ENCODE data around the gene FAM118B.

DNA sequence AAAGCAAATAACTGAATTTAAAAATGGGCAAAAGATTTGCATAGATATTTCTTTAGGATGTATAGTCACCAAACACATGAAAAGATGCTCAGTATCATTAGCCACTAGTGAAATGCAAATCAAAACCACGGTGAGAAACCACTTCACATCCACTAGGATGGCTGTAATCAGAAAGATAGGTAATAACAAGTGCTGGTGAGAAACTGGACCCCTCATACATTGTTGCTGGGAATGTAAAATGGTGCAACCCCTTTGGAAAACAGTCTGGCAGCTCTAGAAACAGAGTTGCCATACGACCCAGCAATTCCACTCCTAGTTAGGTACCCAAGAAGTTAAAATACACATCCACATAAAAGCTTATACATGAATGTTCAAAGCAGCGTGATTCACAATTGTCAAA, 16.5 kb upstream of the FAM118B start:
- TF ChIP-seq, protein P1, sequence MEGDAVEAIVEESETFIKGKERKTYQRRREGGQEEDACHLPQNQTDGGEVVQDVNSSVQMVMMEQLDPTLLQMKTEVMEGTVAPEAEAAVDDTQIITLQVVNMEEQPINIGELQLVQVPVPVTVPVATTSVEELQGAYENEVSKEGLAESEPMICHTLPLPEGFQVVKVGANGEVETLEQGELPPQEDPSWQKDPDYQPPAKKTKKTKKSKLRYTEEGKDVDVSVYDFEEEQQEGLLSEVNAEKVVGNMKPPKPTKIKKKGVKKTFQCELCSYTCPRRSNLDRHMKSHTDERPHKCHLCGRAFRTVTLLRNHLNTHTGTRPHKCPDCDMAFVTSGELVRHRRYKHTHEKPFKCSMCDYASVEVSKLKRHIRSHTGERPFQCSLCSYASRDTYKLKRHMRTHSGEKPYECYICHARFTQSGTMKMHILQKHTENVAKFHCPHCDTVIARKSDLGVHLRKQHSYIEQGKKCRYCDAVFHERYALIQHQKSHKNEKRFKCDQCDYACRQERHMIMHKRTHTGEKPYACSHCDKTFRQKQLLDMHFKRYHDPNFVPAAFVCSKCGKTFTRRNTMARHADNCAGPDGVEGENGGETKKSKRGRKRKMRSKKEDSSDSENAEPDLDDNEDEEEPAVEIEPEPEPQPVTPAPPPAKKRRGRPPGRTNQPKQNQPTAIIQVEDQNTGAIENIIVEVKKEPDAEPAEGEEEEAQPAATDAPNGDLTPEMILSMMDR (IDR thresholded peaks at IDR 0.05), result no peak
- TF ChIP-seq POLR2AphosphoS5 (IDR thresholded peaks at IDR 0.05; ENCODE audit: low read depth, low read length) (no peak), TCF7L2 (IDR thresholded peaks at IDR 0.05; ENCODE audit: low read depth, low read length) (no peak)

All from Panc1 (cell line).